ENCODE measurements around the gene PDZK1.

PDZK1 gene

GRCh38 chr1:145711213-145711651 lies 4.1 kb upstream of the PDZK1 start (continued):
- TF ChIP-seq CSRNP3 (CRISPR knock-in tag; IDR thresholded peaks at IDR 0.05) = no peak
- TF ChIP-seq PPARA (CRISPR knock-in tag; IDR thresholded peaks at IDR 0.05; ENCODE audit: borderline replicate concordance) = no peak
- TF ChIP-seq ESRRG (CRISPR knock-in tag; IDR thresholded peaks at IDR 0.05) = no peak
- no peak for TF ChIP-seq ARNTL (CRISPR knock-in tag; IDR thresholded peaks at IDR 0.05; ENCODE audit: borderline replicate concordance, low read depth)
- TF ChIP-seq ZFP30 (CRISPR knock-in tag; IDR thresholded peaks at IDR 0.05) = no peak
- no peak for TF ChIP-seq SNAI2 (CRISPR knock-in tag; IDR thresholded peaks at IDR 0.05)

DNA sequence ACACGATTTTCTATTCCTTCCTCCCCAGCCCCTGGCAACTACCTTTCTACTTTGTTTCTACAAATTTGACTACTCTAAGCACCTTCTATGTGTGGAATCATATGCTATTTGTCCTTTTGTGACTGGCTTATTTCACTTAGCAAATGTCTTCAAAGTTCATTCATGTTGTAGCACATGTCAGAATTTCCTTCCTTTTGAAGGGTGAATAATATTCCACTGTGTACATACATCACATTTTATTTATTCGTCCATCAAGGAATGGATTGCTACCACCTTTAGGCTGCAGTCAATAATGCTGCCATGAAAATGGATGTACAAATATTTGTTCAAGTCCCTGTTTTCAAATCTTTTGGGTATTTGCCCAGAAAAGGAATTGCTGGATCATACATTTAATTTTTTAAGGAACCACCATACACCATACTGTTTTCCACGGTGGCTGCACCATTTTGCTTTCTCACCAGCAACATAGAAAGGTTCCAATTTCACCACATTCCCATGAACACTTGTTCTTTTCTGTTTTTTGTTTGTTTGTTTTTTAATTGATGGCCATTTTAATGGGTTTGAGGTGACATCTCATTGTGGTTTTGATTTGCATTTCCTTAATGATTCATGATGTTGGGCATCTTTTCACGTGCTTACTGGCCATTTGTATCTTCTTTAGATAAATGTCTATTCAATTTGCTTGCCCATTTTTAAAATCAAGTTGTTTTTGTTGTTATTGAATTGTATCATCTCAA lies 3.3 kb upstream of the PDZK1 start:
- ATAC-seq = no peak
- TF ChIP-seq CSRNP3 (CRISPR knock-in tag; IDR thresholded peaks at IDR 0.05) = no peak
- TF ChIP-seq BACH2 (CRISPR knock-in tag; IDR thresholded peaks at IDR 0.05; ENCODE audit: borderline replicate concordance) = no peak
- TF ChIP-seq TOX (CRISPR knock-in tag; IDR thresholded peaks at IDR 0.05; ENCODE audit: borderline replicate concordance) = no peak
- TF ChIP-seq, protein P1, sequence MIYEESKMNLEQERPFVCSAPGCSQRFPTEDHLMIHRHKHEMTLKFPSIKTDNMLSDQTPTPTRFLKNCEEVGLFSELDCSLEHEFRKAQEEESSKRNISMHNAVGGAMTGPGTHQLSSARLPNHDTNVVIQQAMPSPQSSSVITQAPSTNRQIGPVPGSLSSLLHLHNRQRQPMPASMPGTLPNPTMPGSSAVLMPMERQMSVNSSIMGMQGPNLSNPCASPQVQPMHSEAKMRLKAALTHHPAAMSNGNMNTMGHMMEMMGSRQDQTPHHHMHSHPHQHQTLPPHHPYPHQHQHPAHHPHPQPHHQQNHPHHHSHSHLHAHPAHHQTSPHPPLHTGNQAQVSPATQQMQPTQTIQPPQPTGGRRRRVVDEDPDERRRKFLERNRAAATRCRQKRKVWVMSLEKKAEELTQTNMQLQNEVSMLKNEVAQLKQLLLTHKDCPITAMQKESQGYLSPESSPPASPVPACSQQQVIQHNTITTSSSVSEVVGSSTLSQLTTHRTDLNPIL (CRISPR knock-in tag; IDR thresholded peaks at IDR 0.05; ENCODE audit: low read depth) = no peak
- TF ChIP-seq, protein P2, sequence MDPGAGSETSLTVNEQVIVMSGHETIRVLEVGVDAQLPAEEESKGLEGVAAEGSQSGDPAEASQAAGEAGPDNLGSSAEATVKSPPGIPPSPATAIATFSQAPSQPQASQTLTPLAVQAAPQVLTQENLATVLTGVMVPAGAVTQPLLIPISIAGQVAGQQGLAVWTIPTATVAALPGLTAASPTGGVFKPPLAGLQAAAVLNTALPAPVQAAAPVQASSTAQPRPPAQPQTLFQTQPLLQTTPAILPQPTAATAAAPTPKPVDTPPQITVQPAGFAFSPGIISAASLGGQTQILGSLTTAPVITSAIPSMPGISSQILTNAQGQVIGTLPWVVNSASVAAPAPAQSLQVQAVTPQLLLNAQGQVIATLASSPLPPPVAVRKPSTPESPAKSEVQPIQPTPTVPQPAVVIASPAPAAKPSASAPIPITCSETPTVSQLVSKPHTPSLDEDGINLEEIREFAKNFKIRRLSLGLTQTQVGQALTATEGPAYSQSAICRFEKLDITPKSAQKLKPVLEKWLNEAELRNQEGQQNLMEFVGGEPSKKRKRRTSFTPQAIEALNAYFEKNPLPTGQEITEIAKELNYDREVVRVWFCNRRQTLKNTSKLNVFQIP (CRISPR knock-in tag; IDR thresholded peaks at IDR 0.05; ENCODE audit: borderline replicate concordance, low read depth) = no peak

DNA sequence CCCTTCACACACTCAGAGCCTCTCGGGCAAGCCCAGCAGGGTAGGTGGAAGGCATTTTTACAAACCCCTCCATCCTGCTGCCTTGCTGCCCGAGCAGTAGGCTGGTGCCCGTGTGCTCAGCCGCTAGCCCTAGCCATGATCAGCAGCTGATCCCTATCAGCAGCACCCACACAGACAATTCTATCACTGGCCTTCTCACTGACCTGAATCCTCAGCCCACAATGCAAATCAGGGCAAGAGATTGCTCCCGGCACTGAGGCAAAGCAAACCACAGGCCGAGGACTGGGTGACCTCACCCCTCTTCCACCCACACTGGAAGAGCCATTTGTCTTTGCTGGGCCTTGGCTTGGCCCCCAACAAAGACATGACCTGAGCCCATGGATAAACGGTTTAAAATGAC lies 895 bp upstream of the PDZK1 start:
- no peak; the same call in 2 of the 3 replicates for ATAC-seq
- TF ChIP-seq ISL1 (CRISPR knock-in tag; IDR thresholded peaks at IDR 0.05) (no peak), ZNF565 (CRISPR knock-in tag; conservative IDR thresholded peaks at IDR 0.05; ENCODE audit: low read depth) (no peak), ZC3H10 (CRISPR knock-in tag; IDR thresholded peaks at IDR 0.05) (no peak), ESRRG (CRISPR knock-in tag; IDR thresholded peaks at IDR 0.05) (no peak), ZFP30 (CRISPR knock-in tag; IDR thresholded peaks at IDR 0.05) (no peak), ZFP3 (CRISPR knock-in tag; IDR thresholded peaks at IDR 0.05) (no peak), PPARA (CRISPR knock-in tag; IDR thresholded peaks at IDR 0.05; ENCODE audit: borderline replicate concordance) (no peak), ZNF70 (CRISPR knock-in tag; IDR thresholded peaks at IDR 0.05) (no peak), ARNTL (CRISPR knock-in tag; IDR thresholded peaks at IDR 0.05; ENCODE audit: borderline replicate concordance, low read depth) (no peak), TOX (CRISPR knock-in tag; IDR thresholded peaks at IDR 0.05; ENCODE audit: borderline replicate concordance) (no peak), RARB (CRISPR knock-in tag; IDR thresholded peaks at IDR 0.05) (no peak), GLIS3 (CRISPR knock-in tag; IDR thresholded peaks at IDR 0.05) (no peak)
- TF ChIP-seq, protein P1 (CRISPR knock-in tag; IDR thresholded peaks at IDR 0.05; ENCODE audit: low read depth) = no peak
- TF ChIP-seq, protein P2 (CRISPR knock-in tag; IDR thresholded peaks at IDR 0.05; ENCODE audit: borderline replicate concordance, low read depth) = no peak
